GM10847 (cell line): Measurements from ENCODE around the gene MYO18B.

Experiments
- POLR2A ChIP-seq: IDR thresholded peaks from 2 replicates; pipeline ENCODE4 v1.6.1; 2011; ENCODE audit not compliant: insufficient read length; ENCODE audit errors: extremely low read depth

MYO18B gene

DNA sequence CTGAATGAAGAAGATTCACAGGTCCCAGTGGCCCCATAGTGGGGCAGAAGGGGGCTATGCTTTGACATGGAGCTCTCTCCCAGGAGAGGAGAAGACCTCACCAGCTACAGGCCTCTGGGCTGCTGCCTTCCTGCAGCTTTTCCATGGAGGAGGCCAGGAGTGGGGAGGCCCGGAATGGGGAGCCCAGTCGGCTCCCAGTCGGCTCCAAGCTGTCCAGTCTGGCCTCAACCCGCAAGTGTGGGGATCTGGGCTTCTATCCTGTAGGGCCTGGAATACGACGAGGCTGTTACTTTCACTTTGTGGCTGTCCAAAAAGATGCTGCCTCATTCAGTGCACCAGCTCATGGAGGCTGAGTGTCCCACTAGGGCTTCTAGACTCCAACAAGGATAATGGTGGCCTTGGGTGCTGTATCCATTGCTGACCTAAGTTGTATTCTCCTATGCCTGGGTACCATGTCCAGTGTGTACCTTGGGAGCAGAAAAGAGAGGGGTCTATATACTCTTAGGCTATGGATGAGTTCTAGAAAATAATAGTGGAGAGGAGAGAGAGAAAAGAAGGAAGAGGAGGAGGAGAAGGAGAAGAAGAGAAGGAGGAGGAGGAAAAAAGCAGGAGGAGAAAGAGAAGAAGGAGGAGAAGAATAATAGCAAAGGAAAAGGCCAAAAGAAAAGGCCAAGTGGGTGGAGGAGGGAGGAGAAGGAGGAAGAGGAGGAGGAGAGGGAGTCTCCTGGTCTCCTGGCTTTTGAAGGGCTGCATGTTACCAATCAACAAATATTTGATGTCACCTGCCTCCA lies 1.1 kb downstream of the MYO18B start:
- TF ChIP-seq POLR2A: no peak

DNA sequence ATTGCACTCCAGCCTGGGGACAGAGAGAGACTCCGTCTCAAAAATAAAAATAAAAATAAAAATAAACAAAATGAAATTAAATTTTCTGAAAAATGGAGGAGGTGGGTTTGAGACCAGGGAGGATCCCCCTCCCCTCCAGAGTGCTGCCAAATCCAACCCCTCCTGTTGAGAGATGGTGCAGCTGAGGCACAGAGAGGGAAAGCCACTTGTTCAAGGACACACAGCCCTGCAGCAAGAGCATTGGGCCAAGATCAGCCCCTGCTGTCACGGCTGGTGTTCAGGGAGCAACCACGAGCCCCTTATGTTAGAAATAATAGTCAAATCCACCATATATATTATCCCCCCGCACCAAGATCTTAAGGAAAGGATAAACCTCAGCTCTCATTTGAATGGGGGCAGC lies 2.7 kb downstream of the MYO18B start:
- no peak for TF ChIP-seq POLR2A

DNA sequence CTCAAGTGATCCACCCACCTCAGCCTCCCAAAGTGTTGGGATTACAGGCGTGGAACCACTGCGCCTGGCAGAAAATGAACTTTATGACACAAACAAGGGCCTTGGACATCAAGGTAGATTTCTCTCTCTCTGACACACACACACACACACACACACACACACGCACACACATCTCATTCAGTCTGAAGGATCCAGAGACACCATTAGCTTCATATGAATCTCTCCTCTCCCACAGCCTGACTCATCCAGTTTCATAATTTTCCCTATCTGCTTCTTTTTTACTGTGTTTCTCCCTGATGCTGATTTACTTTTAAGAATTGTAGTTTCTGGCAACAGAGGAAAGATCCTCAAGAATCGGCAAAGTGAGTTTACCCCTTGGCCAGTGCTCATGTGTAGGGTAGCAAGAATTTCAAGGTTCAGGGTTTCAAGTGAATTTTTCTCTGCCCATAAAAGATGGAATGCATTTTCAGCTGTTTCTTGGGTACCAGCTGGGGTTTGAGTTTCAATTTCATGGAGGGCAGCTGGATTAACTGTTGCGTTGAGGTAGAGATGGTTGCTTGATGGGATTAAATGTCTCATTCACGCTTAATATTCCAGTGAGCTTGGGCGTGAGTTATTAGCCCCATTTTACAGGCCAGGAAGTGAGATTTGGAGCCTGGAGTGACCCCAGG lies 3.5 kb downstream of the MYO18B start:
- no peak for TF ChIP-seq POLR2A

DNA sequence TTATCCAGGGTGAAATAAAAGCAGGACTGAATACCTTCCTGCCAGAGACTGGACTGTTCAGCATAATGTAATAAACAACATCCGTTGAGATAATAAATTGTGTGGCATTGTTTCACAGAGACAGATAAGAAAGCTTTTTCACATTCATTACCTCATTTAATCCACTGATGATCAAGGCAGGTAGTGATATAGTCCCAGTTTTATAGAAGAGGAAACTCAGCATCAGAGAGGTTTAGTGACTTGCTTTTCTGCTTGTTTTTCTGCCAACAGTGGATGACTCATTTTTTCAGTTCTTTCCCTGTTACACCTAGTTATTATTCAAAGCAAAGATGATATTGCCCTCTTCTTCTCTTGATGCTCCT lies 4.0 kb downstream of the MYO18B start:
- TF ChIP-seq POLR2A: no peak

DNA sequence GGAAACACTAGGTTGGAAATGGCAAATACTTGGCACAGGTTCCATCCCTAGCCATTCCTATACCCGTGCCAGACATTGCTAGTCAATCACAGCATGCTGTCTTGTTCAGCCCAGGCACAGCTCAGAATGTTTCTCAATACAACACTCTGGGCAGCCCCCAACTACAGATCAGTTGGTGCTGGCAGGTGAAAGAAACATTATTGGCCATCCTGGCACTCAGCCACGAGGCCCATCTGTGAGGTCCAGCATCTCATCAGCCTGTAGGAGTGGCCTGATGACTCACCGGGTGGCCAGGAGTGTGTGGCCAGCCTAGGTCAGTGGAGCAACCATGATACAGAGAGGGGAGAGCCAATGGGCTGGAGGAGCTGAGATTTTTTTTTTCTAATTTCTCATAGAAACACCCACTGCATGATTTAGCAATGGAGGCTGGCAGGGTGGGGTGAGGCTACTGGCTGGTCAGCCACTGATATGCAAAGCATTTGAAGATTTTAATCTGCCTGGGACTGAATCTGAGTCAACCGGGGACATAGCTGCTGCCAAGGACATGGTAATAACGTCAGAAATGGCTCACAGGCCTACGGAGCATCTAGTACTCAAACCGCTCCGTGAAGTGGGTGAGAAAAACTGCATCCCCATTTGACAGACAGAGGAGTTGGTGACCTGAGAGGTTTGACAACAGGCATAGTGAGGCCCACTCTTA lies 5.4 kb downstream of the MYO18B start:
- no peak for TF ChIP-seq POLR2A

DNA sequence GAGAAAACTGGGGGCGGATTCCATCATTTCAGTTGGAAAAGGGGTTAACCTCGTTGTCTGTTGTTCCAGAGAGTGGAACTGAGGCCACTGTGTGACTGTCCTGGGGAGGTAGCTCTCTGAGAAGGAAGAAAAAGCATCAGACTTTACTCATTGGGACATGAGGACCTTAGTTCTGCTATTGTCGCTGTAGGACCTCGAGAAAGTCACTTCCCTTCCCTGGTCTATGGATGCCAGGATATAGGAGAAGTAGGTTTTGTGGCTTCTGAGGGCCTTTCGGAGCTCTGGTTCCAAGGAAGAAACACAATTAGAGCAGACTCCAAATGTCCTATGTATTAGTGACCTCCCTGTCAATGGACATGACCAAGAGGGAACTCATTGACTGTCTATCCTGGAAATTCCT lies 6.2 kb downstream of the MYO18B start:
- no peak for TF ChIP-seq POLR2A

DNA sequence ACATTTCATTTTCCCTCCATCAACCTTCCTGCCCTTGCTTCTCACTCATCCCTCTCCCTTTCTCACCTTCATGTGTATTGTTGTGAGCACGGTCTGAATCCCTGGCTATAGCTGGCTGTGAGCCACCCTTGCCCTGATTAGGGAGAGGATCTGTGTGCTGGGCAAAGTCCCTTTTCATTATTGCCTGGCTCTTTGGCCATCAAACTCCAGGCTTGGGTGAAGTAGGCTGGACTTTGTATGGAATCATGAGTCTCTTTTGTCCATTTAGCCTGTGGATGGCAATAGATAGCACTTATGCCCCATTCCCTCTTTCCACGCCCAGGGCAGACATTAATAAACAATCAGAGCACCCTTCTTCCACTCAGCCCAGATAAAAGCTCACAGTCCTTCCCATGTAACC lies 6.7 kb downstream of the MYO18B start:
- TF ChIP-seq POLR2A: no peak

DNA sequence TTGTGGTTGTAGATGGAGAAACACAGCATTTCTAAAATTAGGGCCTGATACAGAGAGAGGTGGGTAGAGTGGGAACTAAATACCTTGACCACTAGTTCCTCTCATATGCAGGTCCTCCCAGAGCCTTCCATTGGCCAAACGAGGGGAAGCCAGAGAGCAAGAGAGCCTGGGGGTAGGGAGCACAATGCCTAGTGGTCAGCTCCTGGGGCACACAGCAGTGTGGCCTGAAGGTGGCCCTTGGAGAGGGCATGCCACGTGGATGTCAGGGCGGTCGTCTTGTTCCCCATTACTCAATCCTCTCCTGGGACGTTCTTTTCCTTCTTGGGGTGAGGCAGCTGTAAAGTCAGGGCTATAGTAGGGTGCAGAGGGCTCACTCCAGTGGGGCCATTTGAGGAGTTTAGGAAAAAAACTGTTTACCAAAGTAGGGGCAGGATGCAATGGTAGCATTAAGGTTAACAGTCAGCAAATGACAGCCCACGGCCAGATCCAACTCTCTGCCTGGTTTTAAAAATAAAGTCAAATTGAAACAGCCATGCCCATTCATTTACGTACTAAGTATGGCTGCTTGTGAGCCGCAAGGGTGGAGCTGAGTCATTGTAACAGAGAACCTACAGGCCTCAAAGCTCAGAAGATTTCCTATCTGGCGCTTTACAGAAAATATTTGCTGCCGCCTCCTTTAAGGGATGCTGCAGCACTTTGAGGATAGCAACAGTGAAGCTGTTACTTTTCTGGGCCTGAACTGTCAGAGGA lies 7.6 kb downstream of the MYO18B start:
- TF ChIP-seq POLR2A: no peak

DNA sequence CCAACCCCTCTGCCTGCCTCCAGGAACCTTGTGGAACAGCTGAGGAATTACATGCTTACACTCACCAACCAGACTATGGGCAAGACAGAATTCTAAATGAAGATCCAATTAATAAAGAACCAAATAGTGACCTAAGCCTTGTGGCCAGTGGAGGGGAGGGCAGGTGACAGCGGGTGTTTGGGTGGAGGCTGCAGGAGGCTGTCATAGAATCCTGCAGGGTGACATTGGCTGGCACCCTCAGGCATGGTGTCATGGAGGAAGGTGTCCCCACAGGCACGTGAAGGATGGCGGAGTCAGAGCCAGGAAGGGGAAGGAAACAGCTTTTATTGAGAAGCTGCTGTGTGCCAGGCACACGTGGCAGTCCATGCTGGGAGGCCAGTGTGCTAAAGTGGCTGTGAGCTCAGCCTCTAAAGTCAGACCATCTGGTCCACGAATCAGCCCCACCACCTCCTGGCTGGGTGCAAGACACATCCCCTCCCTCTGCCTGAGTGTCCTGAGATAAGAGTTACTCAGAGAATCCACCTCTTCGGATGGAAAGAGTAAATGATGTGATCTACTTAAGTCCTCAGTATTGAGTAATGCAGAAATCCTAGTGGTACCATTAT lies 8.7 kb downstream of the MYO18B start:
- TF ChIP-seq POLR2A: no peak

DNA sequence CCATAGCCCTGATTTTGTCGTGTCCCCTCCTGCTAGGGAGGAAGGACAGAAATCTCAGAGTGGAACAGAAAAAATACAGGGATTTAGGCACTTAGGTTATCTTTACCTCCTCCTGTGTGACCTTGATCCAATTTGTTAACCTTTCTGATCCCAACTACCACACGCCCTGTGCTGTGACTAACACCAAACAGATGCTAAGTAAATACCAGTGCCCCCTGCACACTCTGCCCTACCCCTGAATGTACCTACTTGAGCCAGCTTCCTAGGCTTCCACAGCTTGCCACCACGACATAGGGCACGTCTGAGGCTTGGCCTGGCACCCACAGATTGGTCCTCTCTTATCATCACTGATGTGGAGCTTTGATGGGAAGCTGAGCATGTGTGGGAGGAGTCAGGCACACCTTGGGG lies 9.2 kb downstream of the MYO18B start:
- no peak for TF ChIP-seq POLR2A

DNA sequence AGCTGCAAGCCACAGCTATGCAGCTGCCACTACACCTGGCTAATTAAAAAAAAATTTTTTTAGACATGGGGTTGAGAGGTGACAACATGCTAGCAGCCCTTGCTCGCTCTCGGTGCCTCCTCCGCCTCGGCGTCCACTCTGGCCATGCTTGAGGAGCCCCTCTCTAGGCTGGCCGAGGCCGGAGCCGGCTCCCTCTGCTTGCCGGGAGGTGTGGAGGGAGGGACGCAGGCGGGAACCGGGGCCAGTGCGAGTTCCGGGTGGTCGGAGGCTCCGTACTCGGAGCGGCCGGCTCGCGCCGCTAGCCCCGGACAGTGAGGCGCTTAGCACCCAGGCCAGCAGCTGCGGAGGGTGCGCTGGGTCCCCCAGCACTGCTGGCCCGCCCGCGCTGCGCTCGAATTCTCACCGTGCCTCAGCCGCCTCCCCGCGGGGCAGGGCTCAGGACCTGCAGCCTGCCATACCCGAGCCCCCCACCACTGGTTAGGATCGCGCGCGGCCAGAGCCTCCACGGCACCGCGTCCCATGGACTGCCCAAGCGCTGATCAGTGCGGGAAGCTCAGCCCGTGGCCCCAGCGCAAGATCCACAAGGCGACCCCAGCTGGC lies 10.7 kb downstream of the MYO18B start:
- no peak for TF ChIP-seq POLR2A

DNA sequence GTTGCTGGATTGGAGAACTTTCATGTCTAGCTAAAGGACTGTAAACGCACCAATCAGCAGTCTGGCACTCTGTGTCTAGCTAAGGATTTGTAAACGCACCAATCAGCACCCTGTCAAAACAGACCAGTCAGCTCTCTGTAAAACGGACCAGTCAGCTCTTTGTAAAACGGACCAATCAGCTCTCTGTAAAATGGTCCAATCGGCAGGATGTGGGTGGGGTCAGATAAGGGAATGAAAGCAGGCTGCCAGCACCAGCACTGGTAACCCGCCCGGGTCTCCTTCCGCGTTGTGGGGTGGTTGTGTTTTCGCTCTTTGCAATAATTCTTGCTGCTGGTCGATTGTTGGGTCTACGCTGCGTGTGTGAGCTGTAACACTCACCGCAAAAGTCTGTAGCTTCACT lies 11.3 kb downstream of the MYO18B start:
- TF ChIP-seq POLR2A: no peak

DNA sequence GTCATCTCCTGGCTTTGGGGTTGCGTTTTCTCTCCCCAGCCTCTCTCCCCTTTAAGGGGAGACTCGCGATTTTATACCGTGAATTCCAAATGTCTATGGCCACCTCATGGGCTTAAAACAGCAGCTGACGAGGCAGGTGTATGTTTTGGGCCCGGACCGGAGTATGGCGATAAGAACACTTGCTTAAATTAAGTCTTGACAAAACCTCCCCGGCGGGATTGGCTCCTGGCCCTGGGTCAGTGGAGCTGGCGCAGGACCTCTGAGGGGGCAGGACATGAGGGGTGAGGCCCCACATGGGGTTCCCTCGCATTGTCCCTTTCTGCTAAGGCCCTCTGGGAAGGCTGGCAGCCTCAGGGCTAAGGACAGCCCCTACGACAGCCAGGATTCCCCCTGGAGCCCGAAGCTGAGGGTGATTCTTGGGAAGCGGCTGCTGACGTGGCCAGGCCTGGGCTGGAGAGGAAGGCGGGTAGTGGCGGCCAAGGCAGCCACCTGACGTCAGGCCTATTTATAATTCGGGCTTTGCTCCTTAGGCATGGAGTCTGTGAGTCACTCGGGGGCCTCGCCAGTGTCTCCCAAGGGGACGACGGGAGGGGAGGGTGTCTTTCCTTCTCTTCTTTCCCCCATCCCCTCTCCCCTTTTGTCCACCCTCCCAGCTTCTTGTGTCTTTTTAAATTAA lies 12.7 kb downstream of the MYO18B start:
- no peak for TF ChIP-seq POLR2A

DNA sequence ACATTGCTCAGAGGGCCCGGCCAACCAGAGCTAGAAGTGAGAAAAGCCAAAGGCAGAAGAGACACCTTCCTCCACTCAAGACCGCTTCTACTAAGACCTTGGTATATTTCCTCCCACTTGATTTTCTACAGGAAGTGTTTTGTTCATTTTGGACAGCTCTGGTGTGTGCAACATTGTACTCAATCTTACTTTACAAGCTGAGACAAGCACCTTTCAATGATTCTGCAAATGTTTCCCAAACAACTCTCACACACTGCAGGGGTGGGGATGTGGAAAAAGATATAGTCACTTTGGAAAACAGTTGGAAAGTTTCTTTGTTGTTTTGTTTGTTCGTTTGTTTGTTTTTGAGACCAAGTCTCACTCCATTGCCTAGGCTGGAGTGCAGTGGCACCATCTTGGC lies 15.7 kb downstream of the MYO18B start:
- TF ChIP-seq POLR2A: no peak
